Heart left ventricle (tissue), 16 donors: Measurements from ENCODE around the gene SCAP. TPM values are rescaled to one million over a fixed set of nuclear protein-coding genes. Genes with fewer than 3 reads are reported as not detected.
"Not testable (repeated sequence)": the region's sequence is repeated elsewhere in the genome, so short reads cannot be mapped to it uniquely, and the experiment has no call there.

Experiments used
- ATAC-seq, 4 donors: fragments of 200-7000 bp; cut with Tn5 transposase; one replicate each; pipeline ENCODE4 v1.9.1; 2020 to 2022; ENCODE audit warnings: moderate library complexity in 4 of 4, mild to moderate bottlenecking in 3 of 4, moderate number of reproducible peaks in 1 of 4
- DNase-seq, 5 donors: peaks; one replicate each; pipeline ENCODE4 v3.0.0-alpha.2; 2020
- H3K27ac ChIP-seq, 12 donors: fragments of 200-600 bp; sonication (generic) in 4 of 12; one replicate each; pipeline versions ENCODE4 v1.5.0 to v1.8.0; 2016 to 2022; ENCODE audit warnings: mild to moderate bottlenecking in 2 of 12
- H3K27me3 ChIP-seq, 9 donors: fragments of 200-600 bp; sonication (generic) in 2 of 9; one replicate each; pipeline versions ENCODE4 v1.5.1 to v1.8.0; 2016 to 2022; ENCODE audit warnings: mild to moderate bottlenecking in 3 of 9
- H3K36me3 ChIP-seq, 9 donors: fragments of 200-600 bp; sonication (generic) in 2 of 9; one replicate each; pipeline versions ENCODE4 v1.5.0 to v1.8.0; 2018 to 2022; ENCODE audit warnings: mild to moderate bottlenecking in 2 of 9
- H3K4me1 ChIP-seq, 12 donors: fragments of 200-600 bp; sonication (generic) in 4 of 12; one replicate each; pipeline versions ENCODE4 v1.5.0 to v1.8.0; 2016 to 2022; ENCODE audit warnings: mild to moderate bottlenecking in 3 of 12
- H3K4me3 ChIP-seq, 12 donors: fragments of 200-600 bp; sonication (generic) in 4 of 12; one replicate each; pipeline versions ENCODE4 v1.5.0 to v1.8.0; 2017 to 2022; ENCODE audit warnings: mild to moderate bottlenecking in 9 of 12, moderate library complexity in 4 of 12
- H3K9me3 ChIP-seq, 12 donors: fragments of 200-600 bp; sonication (generic) in 4 of 12; one replicate each; pipeline versions ENCODE4 v1.5.0 to v1.8.0; 2016 to 2022; ENCODE audit warnings: mild to moderate bottlenecking in 1 of 12
- POLR2A ChIP-seq, 2 donors: fragments of 450-650 bp; IDR thresholded peaks; one replicate each; pipeline ENCODE4 v1.6.1; 2017; ENCODE audit warnings: antibody characterized with exemption in 2 of 2, mild to moderate bottlenecking in 2 of 2, moderate library complexity in 2 of 2
- WGBS, 4 donors: extraction: QIAGEN DNeasy Blood & Tissue Kit in 2 of 4; methylation state at CpG; one replicate each; pipeline versions ENCODE4 v1.1.5 to v1.1.7; 2013 to 2018; 5-methylcytosine and 5-hydroxymethylcytosine counted together
- intact Hi-C, 10 donors: fragments of 100-400 bp; cut with DNase I; formaldehyde crosslinking; loops; one replicate each; pipeline versions ENCODE4 v1.11.1 to v1.14.2; 2022
- polyA plus RNA-seq, 2 donors: library from polyadenylated mRNA; stranded (reverse); fragments of 200-250 nt; gene quantifications; one replicate each; pipeline ENCODE4 v1.2.3, GENCODE V29; 2013
- total RNA-seq, 9 donors: library from RNA; depleted of rRNA in 2 of 9; stranded (reverse); fragments of >200 nt in 2 of 9; fragmentation: NEBNext Ultra II Directional in 3 of 9; extraction: Animal tissue kit (Norgen Biotek cat#: 25700) in 3 of 9; gene quantifications; one replicate each; pipeline versions ENCODE4 v1.1.0 to v1.2.4, GENCODE V29; 2016 to 2023
- TF ChIP-seq, protein P1 (sequence below), 12 donors: fragments of 200-600 bp; sonication (generic) in 4 of 12; IDR thresholded peaks; one replicate each; pipeline versions ENCODE4 v1.5.0 to v1.8.0; 2018 to 2022; ENCODE audit warnings: antibody characterized with exemption in 12 of 12, mild to moderate bottlenecking in 5 of 12
- donor health status: ischemic (EF 13 %, LVEDD 7.1; RV severe dilation, severe dysfunction).
- donor health status: healthy with polysubstance abuse.
- donor health status: DM: no; HTN: yes; CAD: no.
- donor health status: DM: no; HTN: no; CAD: no.
- donor health status: ischemic (EF 25% LVEDD 6.9; RV normal size, moderate dysfunction).
- donor health status: ischemic (EF 25% LVEDD 5.7; RV mildly dilated, moderate dysfunction).
- donor health status: healthy.
- donor health status: DM: yes; HTN: yes; CAD: no.
- donor health status: ischemic (EF 35%, LVEDD 5.7; RV mildly dilated, moderate dysfunction).
- donor health status: nonischemic (EF 11% LVEDD 7.7; RV severe dilation, severe dysfunction).
- donor health status: DM: yes; HTN: yes; CAD: no.
- donor health status: PGD.
- donor health status: ischemic (EF 29% LVEDD 5.4; RV normal size, mild dysfunction).
- donor health status: nonischemic (EF 23%, LVEDD 6.1; RV moderate dilation, normal function).

SCAP gene
- total and polyA plus RNA-seq, 11 donors: 36.8 to 71.6 (median 41.8) TPM

DNA sequence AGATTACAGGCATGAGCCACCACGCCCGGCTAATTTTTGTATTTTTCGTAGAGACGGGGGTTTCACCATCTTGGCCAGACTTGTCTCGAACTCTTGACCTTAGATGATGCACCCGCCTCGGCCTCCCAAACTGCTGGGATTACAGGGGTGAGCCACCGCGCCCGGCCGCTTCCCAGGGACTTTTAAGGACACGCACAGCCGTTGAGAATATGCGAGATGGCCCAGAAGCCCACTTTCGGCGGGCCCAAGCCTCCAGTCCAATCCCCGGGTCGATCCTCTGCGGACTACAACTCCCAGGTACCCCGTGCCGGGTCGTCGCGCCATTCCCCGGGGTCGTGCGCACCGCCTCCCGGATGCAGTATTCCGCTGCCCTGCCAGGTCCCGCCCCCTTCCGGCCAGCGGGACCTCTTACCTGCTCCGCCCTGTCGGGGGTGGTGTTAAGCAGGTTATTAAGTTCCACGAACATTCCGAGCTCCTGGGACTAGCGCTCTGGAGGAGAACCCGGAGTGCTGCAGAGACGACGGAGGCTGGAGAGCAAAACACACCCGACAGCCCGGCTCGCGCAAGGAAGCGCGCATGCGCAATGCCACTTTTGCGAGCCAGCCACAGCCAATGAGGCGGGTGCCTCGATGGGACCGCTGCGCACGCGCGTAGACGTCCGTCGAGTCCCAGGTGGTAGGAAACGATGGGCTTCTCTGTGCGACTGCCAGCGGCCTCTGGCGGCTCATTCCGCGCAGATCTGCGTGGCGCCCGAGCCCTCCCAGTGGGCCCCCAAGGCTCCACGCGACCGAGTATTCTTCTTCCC lies 37.6 kb upstream of the SCAP start, which contains the start of gene ELP6:
Gene ELP6, minus strand, starts transcription at position 588 of the 805 bp plus-strand sequence. Its CDS starts 122 bp downstream, at position 466.
- H3K9me3 ChIP-seq: no peaks in the 10 kb centered on the region
- no peaks in the 10 kb centered on the region for H3K27me3 ChIP-seq
- intact Hi-C loops: loop anchor here in 3 of 10 donors (1.0 to 5.0 kb wide), 3 partner anchors 92 to 289 kb away; partner anchors contain the start of genes DHX30 (in 1 of the 3) and SMARCC1 (in 1 of the 3)
- TF ChIP-seq POLR2A (IDR thresholded peaks at IDR 0.05): peak in 1 of 2 donors; percentile 77
- TF ChIP-seq, protein P1, sequence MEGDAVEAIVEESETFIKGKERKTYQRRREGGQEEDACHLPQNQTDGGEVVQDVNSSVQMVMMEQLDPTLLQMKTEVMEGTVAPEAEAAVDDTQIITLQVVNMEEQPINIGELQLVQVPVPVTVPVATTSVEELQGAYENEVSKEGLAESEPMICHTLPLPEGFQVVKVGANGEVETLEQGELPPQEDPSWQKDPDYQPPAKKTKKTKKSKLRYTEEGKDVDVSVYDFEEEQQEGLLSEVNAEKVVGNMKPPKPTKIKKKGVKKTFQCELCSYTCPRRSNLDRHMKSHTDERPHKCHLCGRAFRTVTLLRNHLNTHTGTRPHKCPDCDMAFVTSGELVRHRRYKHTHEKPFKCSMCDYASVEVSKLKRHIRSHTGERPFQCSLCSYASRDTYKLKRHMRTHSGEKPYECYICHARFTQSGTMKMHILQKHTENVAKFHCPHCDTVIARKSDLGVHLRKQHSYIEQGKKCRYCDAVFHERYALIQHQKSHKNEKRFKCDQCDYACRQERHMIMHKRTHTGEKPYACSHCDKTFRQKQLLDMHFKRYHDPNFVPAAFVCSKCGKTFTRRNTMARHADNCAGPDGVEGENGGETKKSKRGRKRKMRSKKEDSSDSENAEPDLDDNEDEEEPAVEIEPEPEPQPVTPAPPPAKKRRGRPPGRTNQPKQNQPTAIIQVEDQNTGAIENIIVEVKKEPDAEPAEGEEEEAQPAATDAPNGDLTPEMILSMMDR (IDR thresholded peaks at IDR 0.05): peak in 10 of 12 donors; percentile 32 to 66 (median 46)
- peak within 1 kb of the TSS; percentile 37 to 99 (median 71) for H3K4me3 ChIP-seq
- H3K4me1 ChIP-seq: peaks cover 0 to 16% (median 8%) of the 10 kb centered on the region in 12 donors
- DNase-seq: peak; percentile 98
- ATAC-seq: peak; percentile 99
- H3K36me3 ChIP-seq: peaks cover 0 to 28% (median 25%) of the 10 kb centered on the region in 9 donors
- WGBS, 4 donors: 0% methylated on average over 64 to 71 of the region's 71 CpGs
- H3K27ac ChIP-seq: peak within 1 kb of the TSS; percentile 86 to 100 (median 96)

DNA sequence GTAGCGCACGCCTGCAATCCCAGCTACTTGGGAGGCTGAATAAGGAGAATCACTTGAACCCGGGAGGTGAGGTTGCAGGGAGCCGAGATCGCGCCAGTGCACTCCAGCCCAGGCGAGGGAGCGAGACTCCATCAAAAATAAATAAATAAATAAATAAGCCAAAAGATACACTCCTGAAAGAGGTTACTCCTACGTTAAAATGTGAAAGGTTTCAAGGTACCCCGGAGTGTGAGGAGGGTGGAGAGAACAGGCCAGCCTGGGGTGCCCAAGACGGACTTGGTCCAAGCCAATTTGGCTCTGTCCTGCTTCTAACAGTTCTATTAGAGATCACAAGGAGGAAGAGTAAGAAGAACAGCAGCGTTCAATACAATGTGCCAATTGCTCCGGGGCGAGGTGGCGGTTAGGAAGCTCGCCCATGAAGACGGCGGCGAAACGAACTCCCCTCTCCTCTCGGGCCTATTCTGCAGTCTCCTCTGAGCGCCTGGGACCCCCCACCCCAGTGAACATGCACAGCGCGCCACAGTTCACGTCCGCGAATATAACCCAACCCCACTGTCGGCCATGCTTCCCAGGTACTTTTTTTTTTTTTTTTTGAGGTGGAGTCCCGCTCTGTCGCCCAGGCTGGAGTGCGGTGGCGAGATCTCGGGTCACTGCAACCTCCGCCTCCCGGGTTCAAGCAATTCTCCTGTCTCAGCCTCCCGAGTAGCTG lies 36.8 kb upstream of the SCAP start:
- Histone ChIP-seq H3K27ac (peak overlapping the region; percentile 86 to 100 (median 96)), H3K4me1 (peaks cover 0 to 16% (median 8%) of the 10 kb centered on the region in 12 donors), H3K36me3 (peaks cover 0 to 34% (median 28%) of the 10 kb centered on the region in 9 donors), H3K9me3 (no peaks in the 10 kb centered on the region), H3K4me3 (peak overlapping the region; percentile 37 to 99 (median 71)), H3K27me3 (no peaks in the 10 kb centered on the region)
- TF ChIP-seq POLR2A (IDR thresholded peaks at IDR 0.05): no peak
- TF ChIP-seq, protein P1 (IDR thresholded peaks at IDR 0.05): no peak
- 21 to 24% (median 22%) methylated on average over 35 to 36 of the region's 36 CpGs for WGBS, 4 donors
- DNase-seq (peak in 2 of 5 donors; percentile 14 to 37), ATAC-seq (peak in 3 of 4 donors; percentile 3 to 17 (median 5))
- intact Hi-C loops: loop anchor here in 3 of 10 donors (1.0 to 5.0 kb wide), 3 partner anchors 91 to 290 kb away; partner anchors contain the start of genes DHX30 (in 1 of the 3) and SMARCC1 (in 1 of the 3)

DNA sequence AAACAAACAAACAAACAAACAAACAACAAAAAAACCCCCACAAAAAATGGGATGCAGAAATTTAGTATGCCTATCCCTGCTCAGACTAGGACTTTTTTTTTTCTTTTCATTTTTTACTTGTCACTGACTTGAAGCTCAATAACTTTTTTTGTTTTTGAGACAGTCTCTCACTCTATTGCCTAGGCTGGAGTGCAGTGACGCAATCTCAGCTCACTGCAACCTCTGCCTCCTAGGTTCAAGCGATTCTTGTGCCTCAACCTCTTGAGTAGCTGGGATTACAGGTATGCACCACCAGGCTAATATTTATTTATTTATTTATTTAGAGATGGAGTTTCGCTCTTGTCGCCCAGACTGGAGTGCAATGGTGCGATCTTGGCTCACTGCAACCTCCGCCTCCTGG lies 29.5 kb upstream of the SCAP start:
- H3K4me1 ChIP-seq, H3K9me3 ChIP-seq, H3K27ac ChIP-seq, intact Hi-C loops, DNase-seq, H3K27me3 ChIP-seq, ATAC-seq, H3K4me3 ChIP-seq: not testable (repeated sequence)
- peaks cover 0 to 89% (median 71%) of the 10 kb centered on the region in 9 donors for H3K36me3 ChIP-seq
- 96 to 99% (median 98%) methylated on average over 6 of the region's 6 CpGs for WGBS, 4 donors

DNA sequence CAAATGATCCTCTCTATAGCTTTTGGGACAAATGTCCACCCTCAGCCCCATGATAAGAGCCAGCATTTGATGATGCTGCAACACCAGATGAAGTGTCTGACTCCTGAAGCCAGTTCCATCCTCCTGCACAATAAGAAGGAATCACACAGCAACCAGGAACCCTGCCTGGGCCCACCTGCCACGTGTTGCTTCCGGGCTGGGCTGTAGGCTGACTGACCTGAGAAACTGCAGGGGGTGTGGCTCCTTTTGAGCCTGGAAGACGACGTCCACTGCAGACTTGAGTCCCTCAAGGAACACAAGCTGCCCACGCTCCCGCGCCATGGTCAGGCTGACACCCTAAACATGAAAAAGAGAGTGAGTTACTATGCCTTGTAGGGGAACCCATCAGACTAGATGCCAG lies 28.4 kb upstream of the SCAP start:
- H3K36me3 ChIP-seq: peaks cover 0 to 87% (median 66%) of the 10 kb centered on the region in 9 donors
- no peak for ATAC-seq

More for the DNA sequence above, 28.4 kb upstream of the SCAP start:
- intact Hi-C loops: no loop called here
- Histone ChIP-seq H3K4me1 (no peaks in the 10 kb centered on the region), H3K4me3 (no peak overlapping the region), H3K27ac (no peak overlapping the region), H3K27me3 (no peaks in the 10 kb centered on the region), H3K9me3 (no peaks in the 10 kb centered on the region)
- 88 to 92% (median 89%) methylated on average over 7 of the region's 7 CpGs for WGBS, 4 donors
- TF ChIP-seq POLR2A (IDR thresholded peaks at IDR 0.05): no peak
- TF ChIP-seq, protein P1 (IDR thresholded peaks at IDR 0.05): no peak
- DNase-seq: no peak
